IPS-15b (cell line): ENCODE results near the gene RAP1GAP.
"Not testable (repeated sequence)": the region's sequence is repeated elsewhere in the genome, so short reads cannot be mapped to it uniquely, and the experiment has no call there.

Source experiments
- H3K27me3 ChIP-seq: one replicate; pipeline ENCODE4 v1.6.1; 2013; ENCODE audit warnings: low read length; ENCODE audit not compliant: control insufficient read depth, insufficient read depth
- H3K36me3 ChIP-seq: one replicate; pipeline ENCODE4 v1.6.1; 2013; ENCODE audit warnings: low read length; ENCODE audit not compliant: control insufficient read depth, insufficient read depth
- H3K4me1 ChIP-seq: one replicate; pipeline ENCODE4 v1.6.1; 2013; ENCODE audit warnings: mild to moderate bottlenecking, low read length; ENCODE audit not compliant: control insufficient read depth, insufficient read depth
- H3K4me3 ChIP-seq: one replicate; pipeline ENCODE4 v1.5.1; 2013; ENCODE audit warnings: low read depth, low read length
- H3K9ac ChIP-seq: one replicate; pipeline ENCODE4 v1.6.1; 2013; ENCODE audit warnings: low read depth, mild to moderate bottlenecking, low read length
- H3K9me3 ChIP-seq: one replicate; pipeline ENCODE4 v1.6.1; 2013; ENCODE audit warnings: mild to moderate bottlenecking, low read length; ENCODE audit not compliant: control insufficient read depth, insufficient read depth

The RAP1GAP gene

GRCh38 chr1:21637514-21637913 is 31.6 kb downstream of the RAP1GAP start:
- H3K27me3 ChIP-seq: no peaks in the 10 kb centered on the region
- no peak overlapping the region for H3K4me3 ChIP-seq
- peaks cover 3% of the 10 kb centered on the region for H3K4me1 ChIP-seq
- H3K9me3 ChIP-seq: no peaks in the 10 kb centered on the region
- H3K36me3 ChIP-seq: no peaks in the 10 kb centered on the region
- no peak overlapping the region for H3K9ac ChIP-seq

- H3K27me3 ChIP-seq: no peaks in the 10 kb centered on the region
- H3K4me1 ChIP-seq: peaks cover 3% of the 10 kb centered on the region
These were observed 33.1 kb downstream of the RAP1GAP start for GRCh38 chr1:21636029-21636428.

GRCh38 chr1:21634806-21635535 is 34.2 kb downstream of the RAP1GAP start:
- H3K36me3 ChIP-seq: no peaks in the 10 kb centered on the region
- H3K9me3 ChIP-seq: no peaks in the 10 kb centered on the region
- no peaks in the 10 kb centered on the region for H3K27me3 ChIP-seq
- no peak overlapping the region for H3K4me3 ChIP-seq
- H3K9ac ChIP-seq: no peak overlapping the region
- H3K4me1 ChIP-seq: peaks cover 3% of the 10 kb centered on the region

More at GRCh38 chr1:21636029-21636428, 33.1 kb downstream of the RAP1GAP start:
- Histone ChIP-seq H3K9ac (no peak overlapping the region), H3K9me3 (no peaks in the 10 kb centered on the region), H3K4me3 (no peak overlapping the region), H3K36me3 (no peaks in the 10 kb centered on the region)

GRCh38 chr1:21633992-21634805 is 35.0 kb downstream of the RAP1GAP start:
- Histone ChIP-seq H3K9ac (no peak overlapping the region), H3K36me3 (no peaks in the 10 kb centered on the region), H3K27me3 (no peaks in the 10 kb centered on the region), H3K9me3 (no peaks in the 10 kb centered on the region), H3K4me1 (peaks cover 10% of the 10 kb centered on the region), H3K4me3 (no peak overlapping the region)

GRCh38 chr1:21633141-21633755 is 35.9 kb downstream of the RAP1GAP start:
- Histone ChIP-seq H3K36me3 (no peaks in the 10 kb centered on the region), H3K9me3 (no peaks in the 10 kb centered on the region), H3K4me3 (no peak overlapping the region), H3K9ac (no peak overlapping the region), H3K4me1 (peaks cover 8% of the 10 kb centered on the region), H3K27me3 (no peaks in the 10 kb centered on the region)

- H3K9ac ChIP-seq: no peak overlapping the region
- no peaks in the 10 kb centered on the region for H3K27me3 ChIP-seq
- H3K4me3 ChIP-seq: no peak overlapping the region
- peaks cover 8% of the 10 kb centered on the region for H3K4me1 ChIP-seq
- no peaks in the 10 kb centered on the region for H3K36me3 ChIP-seq
- no peaks in the 10 kb centered on the region for H3K9me3 ChIP-seq
These were observed 36.9 kb downstream of the RAP1GAP start for GRCh38 chr1:21631944-21632887.

GRCh38 chr1:21631590-21631943 is 37.6 kb downstream of the RAP1GAP start:
- not testable (repeated sequence) for H3K9me3 ChIP-seq, H3K4me3 ChIP-seq, H3K36me3 ChIP-seq, H3K4me1 ChIP-seq, H3K27me3 ChIP-seq, H3K9ac ChIP-seq

- H3K4me3 ChIP-seq: no peak overlapping the region
- no peaks in the 10 kb centered on the region for H3K27me3 ChIP-seq
- no peak overlapping the region for H3K9ac ChIP-seq
- H3K36me3 ChIP-seq: no peaks in the 10 kb centered on the region
- H3K9me3 ChIP-seq: no peaks in the 10 kb centered on the region
- H3K4me1 ChIP-seq: peaks cover 8% of the 10 kb centered on the region
These were observed 38.4 kb downstream of the RAP1GAP start for GRCh38 chr1:21630571-21631343.

- Histone ChIP-seq H3K36me3 (no peaks in the 10 kb centered on the region), H3K9me3 (no peaks in the 10 kb centered on the region), H3K4me1 (peaks cover 8% of the 10 kb centered on the region), H3K4me3 (no peak overlapping the region), H3K9ac (no peak overlapping the region), H3K27me3 (no peaks in the 10 kb centered on the region)
These were observed 39.2 kb downstream of the RAP1GAP start for GRCh38 chr1:21629971-21630370.

GRCh38 chr1:21628798-21629393 is 40.3 kb downstream of the RAP1GAP start:
- H3K9me3 ChIP-seq: no peaks in the 10 kb centered on the region
- H3K36me3 ChIP-seq: no peaks in the 10 kb centered on the region
- peaks cover 8% of the 10 kb centered on the region for H3K4me1 ChIP-seq
- H3K27me3 ChIP-seq: no peaks in the 10 kb centered on the region
- no peak overlapping the region for H3K4me3 ChIP-seq
- no peak overlapping the region for H3K9ac ChIP-seq
